GM18526 (cell line): ENCODE results near the gene PTPN3.

Experiments
- POLR2A ChIP-seq: IDR thresholded peaks from 3 replicates; pipeline ENCODE4 v1.6.1; 2011; ENCODE audit not compliant: insufficient read length; ENCODE audit errors: extremely low read depth

The PTPN3 gene

DNA sequence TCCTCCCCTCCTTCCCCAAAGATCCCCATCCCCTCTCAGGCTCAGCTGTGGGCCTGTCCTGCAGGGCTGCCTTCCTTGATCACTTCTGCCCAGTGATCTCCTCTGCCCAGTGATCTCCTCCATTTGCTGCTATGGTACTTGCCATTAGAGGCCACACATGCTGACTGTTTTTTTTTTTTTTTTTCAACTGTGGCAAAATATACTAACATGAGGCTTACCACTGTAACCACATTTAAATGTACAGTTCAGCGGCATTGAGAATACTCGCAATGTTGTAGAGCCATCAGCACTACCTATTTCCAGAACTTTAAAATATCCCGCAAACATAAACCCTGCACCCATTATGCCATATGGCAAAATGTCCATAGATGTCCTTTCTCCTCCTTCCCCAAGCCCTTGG is 115.5 kb downstream of the PTPN3 start:
- TF ChIP-seq POLR2A: no peak

DNA sequence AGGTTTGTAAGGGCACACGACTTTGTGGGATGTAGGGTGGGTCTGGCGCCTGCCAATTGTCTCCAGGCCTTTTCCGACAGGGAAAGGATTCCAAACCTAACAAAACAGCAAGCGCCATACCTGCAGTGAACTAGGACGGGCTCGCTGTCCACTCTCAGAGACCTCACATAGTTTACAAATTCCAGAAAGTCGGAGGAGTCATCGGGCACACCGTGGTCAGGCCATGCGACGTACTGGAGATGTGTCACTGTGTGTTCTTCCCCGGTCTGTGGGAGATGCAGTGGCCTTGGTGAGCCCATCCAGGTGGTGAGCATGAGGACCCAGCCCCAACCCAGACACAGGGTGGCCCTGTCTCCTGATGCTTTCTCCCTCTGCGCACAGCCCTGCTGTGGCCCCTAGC is 115.9 kb downstream of the PTPN3 start:
- TF ChIP-seq POLR2A: no peak

DNA sequence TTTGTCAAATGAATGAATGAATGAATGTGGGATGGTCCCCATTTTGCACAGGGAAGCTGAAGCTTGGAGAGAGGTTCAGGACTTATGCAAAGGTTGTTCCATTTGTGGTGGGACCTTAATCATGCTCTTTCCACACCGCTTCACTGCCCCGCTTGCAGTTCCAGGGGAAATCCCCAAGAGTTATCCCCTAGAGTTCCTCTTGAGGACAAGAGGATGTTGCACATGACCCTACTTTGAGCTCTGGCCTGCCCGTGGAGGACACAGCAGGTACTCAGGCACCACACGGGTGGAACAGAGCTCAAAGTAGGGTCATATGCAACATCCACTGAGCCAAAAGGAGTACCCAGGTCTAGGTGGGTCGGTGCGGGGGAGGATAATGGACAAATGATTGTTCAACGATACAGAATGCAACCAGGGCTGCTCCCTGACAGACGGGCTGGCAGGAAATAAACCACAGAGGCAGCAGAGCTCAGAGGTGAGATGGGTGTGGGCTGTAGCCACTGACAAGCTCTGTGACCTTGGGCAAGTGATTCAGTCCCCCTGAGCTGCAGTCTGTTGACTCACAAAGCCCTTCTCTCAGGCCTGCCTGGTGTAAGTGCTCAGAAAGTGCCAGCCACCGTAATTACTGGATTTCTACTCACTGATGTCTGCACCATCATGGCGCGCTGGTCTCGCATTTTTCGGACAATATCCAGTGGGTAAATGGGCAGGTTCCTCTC is 116.9 kb downstream of the PTPN3 start:
- no peak for TF ChIP-seq POLR2A

DNA sequence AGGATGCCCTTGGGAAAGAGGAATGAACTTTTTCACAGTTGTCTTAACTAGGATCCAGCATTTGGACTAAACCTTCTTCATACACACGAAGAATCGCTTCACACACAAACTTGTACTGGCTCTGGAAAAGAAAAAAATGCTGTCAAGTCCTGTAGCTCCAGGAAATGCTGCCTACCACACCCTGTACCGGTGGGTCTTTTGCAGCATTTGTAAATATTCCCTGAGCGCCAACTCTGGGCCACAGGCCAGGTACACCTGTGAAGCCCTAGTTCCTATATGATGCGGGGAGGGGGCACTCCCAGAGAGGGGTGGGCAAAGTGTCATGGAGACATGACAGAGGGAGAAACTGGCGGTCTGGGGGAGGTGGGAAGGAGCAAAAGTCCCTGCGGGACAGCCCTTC is 118.6 kb downstream of the PTPN3 start:
- TF ChIP-seq POLR2A: no peak

DNA sequence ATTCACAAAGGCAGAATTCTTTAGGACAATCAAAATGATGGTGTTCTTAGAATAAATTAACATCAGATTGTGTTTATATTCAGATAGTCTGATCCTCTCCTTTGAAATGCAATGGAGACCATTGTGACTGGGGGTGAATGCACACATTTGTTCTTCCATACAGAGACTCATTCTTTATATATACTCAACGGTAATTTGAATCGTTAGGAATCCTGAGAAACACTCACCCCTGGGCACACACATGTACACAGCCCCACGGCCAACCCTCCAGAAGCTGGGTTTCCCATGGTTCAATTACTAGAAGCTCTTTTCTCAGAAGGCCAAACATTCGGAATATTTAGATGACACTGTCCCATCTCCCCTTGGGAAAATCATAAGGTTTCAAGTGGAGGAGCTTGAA is 119.8 kb downstream of the PTPN3 start:
- no peak for TF ChIP-seq POLR2A

DNA sequence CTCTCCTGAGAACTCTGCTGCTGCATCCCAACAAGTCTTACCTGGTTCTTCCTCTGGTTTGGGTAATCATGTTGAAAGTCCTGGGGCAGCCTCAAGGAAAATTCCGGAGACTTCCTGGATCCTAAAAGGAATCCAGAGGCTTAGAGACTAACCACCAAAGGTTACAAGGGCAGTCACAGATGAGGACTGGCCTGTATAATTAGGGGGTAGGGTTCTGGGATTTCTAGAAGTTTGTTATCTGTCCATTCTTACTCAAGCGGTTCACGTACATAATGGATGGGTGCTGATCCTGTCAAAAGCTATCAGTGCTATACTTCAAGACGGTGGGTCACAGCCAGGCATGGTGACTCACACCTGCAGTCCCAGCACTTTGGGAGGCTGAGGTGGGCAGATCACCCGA is 125.9 kb downstream of the PTPN3 start:
- no peak for TF ChIP-seq POLR2A

DNA sequence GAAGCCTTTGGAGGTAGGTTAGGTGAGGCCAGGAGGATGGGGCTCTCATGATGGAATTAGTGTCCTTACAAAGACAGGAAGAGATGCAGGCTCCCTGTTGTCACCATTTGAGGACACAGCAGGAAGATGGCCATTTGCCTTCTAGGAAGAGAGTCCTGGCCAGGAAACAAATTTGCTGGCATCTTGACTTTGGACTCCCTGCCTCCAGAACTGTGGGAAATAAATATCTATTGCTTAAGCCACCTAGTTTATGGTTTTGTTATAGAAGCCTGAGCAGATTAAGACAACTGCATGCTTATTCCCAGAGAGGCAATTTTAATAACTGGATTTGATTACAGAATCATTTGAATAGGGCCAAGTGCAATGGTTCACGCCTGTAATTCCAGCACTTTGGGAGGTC is 126.7 kb downstream of the PTPN3 start:
- TF ChIP-seq POLR2A: no peak

DNA sequence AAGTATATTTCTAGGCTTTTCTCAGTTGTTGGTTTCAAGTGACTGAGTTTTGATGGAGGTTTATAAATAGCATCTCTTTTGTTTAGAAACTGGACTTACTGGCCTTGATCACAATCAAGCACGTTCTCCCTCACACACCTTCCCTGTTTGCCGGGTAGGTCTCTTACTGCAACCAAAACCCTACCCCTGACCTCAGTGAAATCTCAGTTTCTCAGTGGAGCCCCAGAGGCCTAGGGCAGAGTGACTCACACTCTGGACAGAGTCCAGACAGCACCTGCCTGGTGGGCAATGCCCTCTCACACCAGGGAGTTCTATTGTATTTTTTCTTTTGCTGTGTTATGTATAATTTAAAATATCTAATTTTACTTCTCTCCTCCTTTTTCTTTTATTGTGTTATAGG is 128.8 kb downstream of the PTPN3 start:
- TF ChIP-seq POLR2A: no peak

DNA sequence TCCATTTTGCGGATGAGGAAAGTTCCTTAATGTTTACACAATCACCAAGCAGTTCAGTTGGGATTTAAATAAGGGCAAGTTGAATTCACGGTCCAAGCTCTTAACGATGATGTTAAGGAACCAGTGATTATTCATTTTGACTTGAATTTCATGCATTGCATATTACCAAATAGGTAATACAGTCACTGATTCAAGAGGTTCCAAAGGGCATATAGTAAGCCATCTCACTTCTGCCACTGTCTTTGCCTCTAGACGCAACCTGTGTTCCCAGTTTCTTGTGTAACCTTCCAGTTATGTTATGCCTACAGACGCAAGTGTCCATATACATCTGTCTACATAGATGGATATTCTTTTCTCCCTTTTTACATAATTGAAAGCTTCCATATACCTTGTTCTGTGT is 137.3 kb downstream of the PTPN3 start:
- no peak for TF ChIP-seq POLR2A

DNA sequence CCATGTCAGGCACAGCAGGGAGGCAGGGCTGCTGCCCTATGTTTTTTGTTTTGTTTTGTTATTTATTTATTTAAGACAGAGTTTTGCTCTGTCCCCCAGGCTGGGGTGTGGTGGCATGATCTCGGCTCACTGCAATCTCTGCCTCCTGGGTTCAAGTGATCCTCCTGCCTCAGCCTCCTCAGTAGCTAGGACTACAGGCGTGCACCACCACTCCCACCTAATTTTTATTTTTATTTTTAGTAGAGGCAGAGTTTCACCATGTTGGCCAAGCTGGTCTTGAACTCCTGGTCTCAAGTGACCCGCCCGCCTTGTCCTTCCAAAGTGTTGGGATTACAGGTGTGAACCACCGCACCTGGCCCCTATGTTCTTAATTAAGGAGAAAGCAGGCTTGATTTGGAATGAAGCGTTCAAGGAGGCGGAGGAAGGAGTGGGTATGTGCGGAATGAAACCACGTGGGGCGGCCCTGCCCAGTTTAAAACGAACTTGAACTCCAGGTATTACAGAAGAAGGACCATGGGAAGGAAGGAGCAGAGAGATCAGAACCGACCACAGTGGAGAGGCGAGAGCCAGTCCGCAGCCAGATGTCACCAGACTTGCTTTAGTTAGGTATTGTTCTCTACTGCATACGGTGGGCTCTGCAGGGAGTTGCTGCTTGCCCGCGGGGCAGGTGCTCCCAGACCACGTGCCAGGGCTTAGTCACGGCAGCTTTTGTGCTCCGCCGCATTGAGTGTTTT is 142.4 kb downstream of the PTPN3 start:
- no peak for TF ChIP-seq POLR2A

DNA sequence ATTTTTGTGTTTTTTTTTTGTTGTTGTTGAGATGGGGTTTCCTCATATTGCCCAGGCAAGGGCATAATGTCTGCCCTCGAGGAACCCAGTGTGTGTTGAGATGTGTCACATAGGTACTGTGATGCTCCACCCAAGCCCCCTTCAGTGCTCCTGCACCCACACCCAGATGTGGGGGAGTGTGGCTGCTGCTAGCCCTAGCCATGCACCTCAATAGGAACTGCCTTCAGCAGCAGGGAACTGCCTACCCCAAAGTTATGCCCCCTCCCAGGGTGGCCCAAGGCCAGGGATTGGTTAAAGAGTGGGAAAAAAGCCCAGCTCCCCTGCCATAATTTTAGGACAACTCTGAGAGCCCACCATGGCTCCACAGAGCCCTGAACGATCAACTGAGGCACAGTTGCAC is 143.9 kb downstream of the PTPN3 start:
- TF ChIP-seq POLR2A: no peak

DNA sequence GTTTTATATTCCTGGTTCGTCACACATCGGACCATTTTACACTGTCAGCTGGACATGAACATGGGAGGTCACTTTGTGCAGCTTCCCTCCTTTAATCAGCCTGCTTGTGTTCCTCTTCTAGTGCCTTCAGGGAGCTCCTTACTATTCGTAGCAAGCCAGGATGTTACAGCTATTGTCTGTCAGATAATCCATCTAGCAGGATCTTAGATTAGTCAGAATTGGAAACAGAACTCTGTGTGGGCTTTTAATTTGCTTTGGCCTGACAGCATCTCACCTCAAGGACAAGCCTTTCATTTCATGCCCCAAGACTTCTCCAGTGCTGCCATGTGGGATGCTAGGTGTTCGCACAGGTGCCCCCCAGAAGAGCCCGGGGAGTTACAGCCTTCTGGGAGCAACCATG is 147.1 kb downstream of the PTPN3 start:
- no peak for TF ChIP-seq POLR2A

DNA sequence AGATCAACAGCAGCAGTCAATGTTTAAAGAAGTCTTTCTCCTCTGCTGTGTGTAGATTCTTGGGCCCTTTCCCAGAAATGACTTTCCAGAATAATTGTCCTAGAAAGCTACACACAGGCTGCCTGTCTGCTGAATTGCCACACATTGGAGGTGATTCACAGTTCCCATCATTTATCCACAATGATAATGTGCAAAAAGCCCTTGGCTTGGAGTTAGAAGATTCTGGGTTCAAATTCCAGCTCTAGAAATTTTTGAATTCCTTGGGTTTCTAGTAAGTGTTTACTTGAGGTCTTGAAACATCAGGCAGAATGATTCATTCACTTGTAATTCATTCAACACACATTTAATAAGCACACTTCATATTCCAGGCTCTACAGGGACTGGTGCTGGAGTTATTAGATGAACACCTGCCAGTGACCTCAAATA is 148.7 kb downstream of the PTPN3 start:
- TF ChIP-seq POLR2A: no peak

DNA sequence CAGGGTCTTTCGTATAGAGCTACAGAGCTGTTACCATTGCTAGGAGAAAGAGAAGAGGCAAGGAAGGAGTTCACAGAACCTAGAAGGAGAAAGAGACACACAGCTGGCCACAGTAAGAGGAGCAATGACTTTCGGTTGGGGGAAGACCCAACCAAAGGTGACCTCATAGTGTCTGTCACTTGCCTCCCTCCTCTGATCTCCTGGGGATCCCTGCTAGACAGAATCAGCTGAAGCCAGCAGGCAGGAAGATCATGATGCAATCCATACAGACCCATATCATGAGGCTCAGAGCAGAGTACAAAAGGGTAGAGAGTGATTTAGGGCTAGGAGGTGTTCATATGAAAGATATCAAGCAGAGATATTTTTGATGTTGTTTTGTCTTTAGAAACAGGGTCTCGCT is 151.2 kb downstream of the PTPN3 start:
- TF ChIP-seq POLR2A: no peak

DNA sequence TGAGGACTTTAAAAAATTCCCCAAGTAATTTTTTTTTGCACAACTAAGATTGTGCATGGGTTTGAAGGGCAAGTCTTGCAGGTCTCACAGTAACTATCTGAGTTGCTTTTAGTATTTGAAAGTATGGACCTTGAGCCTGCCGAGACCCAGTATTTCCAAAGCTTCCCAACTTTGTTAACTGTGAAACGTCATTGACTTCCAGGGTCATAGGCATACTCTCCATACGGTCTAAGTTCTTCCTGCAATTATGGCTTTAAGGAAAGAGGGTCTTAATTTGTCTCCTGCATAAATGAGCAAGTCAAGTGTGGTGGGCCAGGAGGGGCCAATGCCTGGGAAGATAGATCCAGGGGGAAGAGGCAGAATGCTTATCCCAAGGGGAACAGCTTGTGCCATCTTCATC is 153.2 kb downstream of the PTPN3 start:
- TF ChIP-seq POLR2A: no peak

DNA sequence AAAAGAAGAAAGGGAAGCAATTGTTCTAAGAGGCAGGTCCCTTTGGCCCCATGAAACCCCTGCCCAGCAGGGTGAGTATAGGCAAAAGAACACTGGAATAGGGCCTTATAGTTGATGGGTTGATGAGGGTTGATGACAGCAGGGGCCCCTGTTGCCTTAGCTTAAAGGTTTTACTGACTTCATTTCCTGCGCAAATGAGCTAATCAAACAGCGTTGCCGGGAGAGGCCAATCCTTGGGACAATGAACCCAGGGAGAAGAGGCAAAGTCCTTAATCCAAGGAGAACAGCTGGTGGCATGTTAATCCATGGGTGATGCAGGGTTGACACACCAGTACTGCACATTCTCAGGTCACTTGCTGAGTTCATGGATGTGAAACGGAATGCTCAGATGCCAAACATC is 155.2 kb downstream of the PTPN3 start:
- no peak for TF ChIP-seq POLR2A

DNA sequence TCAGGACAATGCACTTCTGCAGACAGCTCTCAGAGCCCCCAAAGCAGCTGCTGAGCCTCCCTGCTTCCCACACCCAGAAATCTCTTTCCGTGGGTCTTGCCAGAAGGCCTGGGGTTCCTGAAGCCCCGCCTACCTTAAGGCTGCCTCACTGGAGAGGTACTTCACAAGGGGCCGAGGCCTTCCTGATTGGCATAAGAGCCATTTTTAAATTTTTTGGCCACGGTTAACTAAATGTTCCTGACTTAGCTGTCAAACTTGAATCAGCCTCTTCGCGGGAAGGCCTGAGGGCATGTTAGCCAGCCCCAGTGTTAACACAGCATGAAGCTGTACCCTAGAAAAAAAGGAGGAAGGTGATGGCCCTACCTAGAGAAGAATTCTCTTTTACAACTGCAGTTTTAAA is 156.5 kb downstream of the PTPN3 start:
- TF ChIP-seq POLR2A: no peak
